Esophagus squamous epithelium (tissue), 5 donors: ENCODE results near the gene BRIP1. TPM values are rescaled to one million over a fixed set of nuclear protein-coding genes. Genes with fewer than 3 reads are reported as not detected.

Experiments used
- DNase-seq: peaks from one replicate; lab custom pipeline; 2025; lab: John Stamatoyannopoulos, UW
- H3K27ac ChIP-seq, 4 donors: fragments of 200-600 bp; sonication (generic); one replicate each; pipeline ENCODE4 v1.5.1; 2016 to 2019; ENCODE audit warnings: mild to moderate bottlenecking in 1 of 4
- H3K27me3 ChIP-seq, 4 donors: fragments of 200-600 bp; sonication (generic); 1 replicate in 3 of 4; 2 replicates in 1 of 4; pipeline versions ENCODE4 v1.5.1 to v1.6.0; 2017 to 2021; ENCODE audit warnings: antibody characterized with exemption in 1 of 4
- H3K36me3 ChIP-seq, 3 donors: fragments of 200-600 bp; sonication (generic); one replicate each; pipeline ENCODE4 v1.5.1; 2016 to 2019
- H3K4me1 ChIP-seq, 3 donors: fragments of 200-600 bp; sonication (generic); one replicate each; pipeline ENCODE4 v1.5.1; 2017 to 2019
- H3K4me3 ChIP-seq, 4 donors: fragments of 200-600 bp; sonication (generic); 1 replicate in 3 of 4; 2 replicates in 1 of 4; pipeline ENCODE4 v1.5.1; 2016 to 2019; ENCODE audit warnings: mild to moderate bottlenecking in 2 of 4, moderate library complexity in 1 of 4
- H3K9me3 ChIP-seq, 3 donors: fragments of 200-600 bp; sonication (generic); one replicate each; pipeline ENCODE4 v1.5.1; 2016 to 2019
- CTCF ChIP-seq, 6 experiments: fragments of 450-650 bp in 4 of 6; fragments of 200-600 bp in 2 of 6; sonication (generic) in 2 of 6; IDR thresholded peaks; one replicate each; pipeline ENCODE4 v1.5.1; 2016 to 2019; ENCODE audit warnings: antibody characterized with exemption in 6 of 6, mild to moderate bottlenecking in 4 of 6, moderate library complexity in 4 of 6
- POLR2A ChIP-seq, 4 donors: fragments of 450-650 bp; IDR thresholded peaks; one replicate each; pipeline ENCODE4 v1.6.1; 2017; ENCODE audit warnings: antibody characterized with exemption in 4 of 4, mild to moderate bottlenecking in 4 of 4, moderate library complexity in 3 of 4
- WGBS, 2 donors: methylation state at CpG; one replicate each; pipeline ENCODE4 v1.1.5; 2018; 5-methylcytosine and 5-hydroxymethylcytosine counted together
- intact Hi-C: fragments of 100-400 bp; cut with DNase I; formaldehyde crosslinking; loops from one replicate; pipeline ENCODE4 v1.15.0; 2022
- total RNA-seq, 4 donors: library from RNA; depleted of rRNA; stranded (reverse); fragments of >200 nt; gene quantifications; one replicate each; pipeline ENCODE4 v1.1.0, GENCODE V29; 2016
- donor health status: DM: yes; HTN: yes; CAD: no.

Gene BRIP1
- total RNA-seq, 4 donors from 2014 or later = 1.6 to 7.0 (median 3.2) TPM

- no peaks in the 10 kb centered on the region for H3K27me3 ChIP-seq
- peaks cover 0 to 7% (median 7%) of the 10 kb centered on the region in 3 donors for H3K9me3 ChIP-seq
- H3K4me3 ChIP-seq = no peak overlapping the region
- H3K4me1 ChIP-seq = no peaks in the 10 kb centered on the region
- intact Hi-C loops = no loop called here
- no peak for DNase-seq
- TF ChIP-seq POLR2A (IDR thresholded peaks at IDR 0.05) (no peak), CTCF (IDR thresholded peaks at IDR 0.05) (no peak)
- H3K27ac ChIP-seq = no peak overlapping the region
- WGBS, 2 donors = 96 to 100% methylated on average over 1 of the region's 1 CpG
- H3K36me3 ChIP-seq = no peaks in the 10 kb centered on the region
These were observed 148.0 kb downstream of the BRIP1 start for GRCh38 chr17:61715348-61715747.

- 88 to 94% methylated on average over 2 of the region's 2 CpGs for WGBS, 2 donors
- no peak overlapping the region for H3K4me3 ChIP-seq
- no peaks in the 10 kb centered on the region for H3K36me3 ChIP-seq
- H3K9me3 ChIP-seq = peaks cover 0 to 7% (median 7%) of the 10 kb centered on the region in 3 donors
- H3K27ac ChIP-seq = no peak overlapping the region
- intact Hi-C loops = no loop called here
- H3K4me1 ChIP-seq = no peaks in the 10 kb centered on the region
- DNase-seq = no peak
- no peaks in the 10 kb centered on the region for H3K27me3 ChIP-seq
- TF ChIP-seq POLR2A (IDR thresholded peaks at IDR 0.05) (no peak), CTCF (IDR thresholded peaks at IDR 0.05) (no peak)
These were observed 149.0 kb downstream of the BRIP1 start for GRCh38 chr17:61714300-61714699.

- TF ChIP-seq POLR2A (IDR thresholded peaks at IDR 0.05) = no peak
- TF ChIP-seq CTCF (IDR thresholded peaks at IDR 0.05) = no peak
- Histone ChIP-seq H3K27ac (no peak overlapping the region), H3K9me3 (peaks cover 0 to 4% (median 1%) of the 10 kb centered on the region in 3 donors), H3K27me3 (no peaks in the 10 kb centered on the region), H3K4me1 (no peaks in the 10 kb centered on the region), H3K36me3 (no peaks in the 10 kb centered on the region), H3K4me3 (no peak overlapping the region)
- DNase-seq = no peak
- 95 to 100% methylated on average over 1 of the region's 1 CpG for WGBS, 2 donors
- intact Hi-C loops = no loop called here
These were observed 150.3 kb downstream of the BRIP1 start for GRCh38 chr17:61713035-61713434.

GRCh38 chr17:61710546-61710945 lies 152.8 kb downstream of the BRIP1 start:
- Histone ChIP-seq H3K4me3 (no peak overlapping the region), H3K27ac (no peak overlapping the region), H3K27me3 (no peaks in the 10 kb centered on the region), H3K4me1 (no peaks in the 10 kb centered on the region), H3K9me3 (no peaks in the 10 kb centered on the region), H3K36me3 (no peaks in the 10 kb centered on the region)
- no peak for TF ChIP-seq POLR2A (IDR thresholded peaks at IDR 0.05)
- TF ChIP-seq CTCF (IDR thresholded peaks at IDR 0.05) = no peak
- intact Hi-C loops = no loop called here
- WGBS, 2 donors = 95% methylated on average over 4 of the region's 4 CpGs
- no peak for DNase-seq

- TF ChIP-seq POLR2A (IDR thresholded peaks at IDR 0.05) = no peak
- no peak for TF ChIP-seq CTCF (IDR thresholded peaks at IDR 0.05)
- Histone ChIP-seq H3K36me3 (no peaks in the 10 kb centered on the region), H3K4me3 (no peak overlapping the region), H3K4me1 (no peaks in the 10 kb centered on the region), H3K27ac (no peak overlapping the region), H3K9me3 (no peaks in the 10 kb centered on the region), H3K27me3 (no peaks in the 10 kb centered on the region)
- WGBS, 2 donors = 93 to 100% methylated on average over 1 of the region's 1 CpG
- intact Hi-C loops = no loop called here
- no peak for DNase-seq
These were observed 153.8 kb downstream of the BRIP1 start for GRCh38 chr17:61709567-61709966.
